Heart right ventricle (tissue), 16 donors: ENCODE measurements around the gene NFU1. TPM values are rescaled to one million over a fixed set of nuclear protein-coding genes. Genes with fewer than 3 reads are reported as not detected.

Source experiments
- ATAC-seq, 8 donors: fragments of 200-7000 bp; cut with Tn5 transposase; one replicate each; pipeline ENCODE4 v1.9.1; 2020; ENCODE audit warnings: mild to moderate bottlenecking in 8 of 8, moderate library complexity in 8 of 8, moderate number of reproducible peaks in 1 of 8
- DNase-seq, 2 donors: peaks; one replicate each; pipeline ENCODE4 v3.0.0-alpha.2; 2020
- H3K27ac ChIP-seq, 10 donors: fragments of 200-600 bp; sonication (generic) in 2 of 10; one replicate each; pipeline versions ENCODE4 v1.5.0 to v1.8.0; 2020 to 2022; ENCODE audit warnings: mild to moderate bottlenecking in 3 of 10
- H3K27me3 ChIP-seq, 7 donors: fragments of 200-600 bp; one replicate each; pipeline ENCODE4 v1.8.0; 2021 to 2022; ENCODE audit warnings: mild to moderate bottlenecking in 2 of 7
- H3K36me3 ChIP-seq, 9 donors: fragments of 200-600 bp; sonication (generic) in 1 of 9; one replicate each; pipeline versions ENCODE4 v1.5.0 to v1.8.0; 2020 to 2022; ENCODE audit warnings: mild to moderate bottlenecking in 2 of 9
- H3K4me1 ChIP-seq, 9 donors: fragments of 200-600 bp; sonication (generic) in 1 of 9; one replicate each; pipeline versions ENCODE4 v1.5.0 to v1.8.0; 2020 to 2022; ENCODE audit warnings: mild to moderate bottlenecking in 4 of 9
- H3K4me3 ChIP-seq, 10 donors: fragments of 200-600 bp; sonication (generic) in 2 of 10; one replicate each; pipeline versions ENCODE4 v1.5.0 to v1.8.0; 2020 to 2022; ENCODE audit warnings: mild to moderate bottlenecking in 7 of 10, moderate library complexity in 2 of 10
- H3K9me3 ChIP-seq, 11 donors: fragments of 200-600 bp in 10 of 11; sonication (generic) in 2 of 11; one replicate each; pipeline versions ENCODE4 v1.5.0 to v1.8.0; 2013 to 2022; ENCODE audit warnings: mild to moderate bottlenecking in 2 of 11, control low read depth in 1 of 11, moderate library complexity in 1 of 11
- CTCF ChIP-seq, 9 donors: fragments of 200-600 bp; sonication (generic) in 2 of 9; IDR thresholded peaks; one replicate each; pipeline versions ENCODE4 v1.5.0 to v1.8.0; 2021 to 2022; ENCODE audit warnings: antibody characterized with exemption in 9 of 9, mild to moderate bottlenecking in 5 of 9, moderate library complexity in 1 of 9
- WGBS, 2 donors: extraction: QIAGEN DNeasy Blood & Tissue Kit; methylation state at CpG; one replicate each; pipeline ENCODE4 v1.1.7; 2013; ENCODE audit warnings: inconsistent platforms in 1 of 2; 5-methylcytosine and 5-hydroxymethylcytosine counted together
- intact Hi-C, 10 donors: fragments of 100-400 bp; cut with DNase I; formaldehyde crosslinking; loops; one replicate each; pipeline versions ENCODE4 v1.11.1 to v1.14.2; 2022
- polyA plus RNA-seq, 2 donors: library from polyadenylated mRNA; stranded (reverse); fragments of 200-250 nt; gene quantifications; one replicate each; pipeline ENCODE4 v1.2.3, GENCODE V29; 2013
- total RNA-seq, 10 donors: library from RNA; stranded (reverse); fragmentation: NEBNext Ultra II Directional in 3 of 10; extraction: Animal tissue kit (Norgen Biotek cat#: 25700) in 3 of 10; gene quantifications; one replicate each; pipeline versions ENCODE4 v1.2.1 to v1.2.4, GENCODE V29; 2021 to 2023
- donor health status: Arrhythmogenic right ventricular cardiomyopathy.
- donor health status: ischemic (EF 13 %, LVEDD 7.1; RV severe dilation, severe dysfunction).
- donor health status: healthy with polysubstance abuse.
- donor health status: DM: no; HTN: yes; CAD: no.
- donor health status: DM: no; HTN: no; CAD: no.
- donor health status: ischemic (EF 25% LVEDD 6.9; RV normal size, moderate dysfunction).
- donor health status: ischemic (EF 25% LVEDD 5.7; RV mildly dilated, moderate dysfunction).
- donor health status: healthy.
- donor health status: DM: yes; HTN: yes; CAD: no.
- donor health status: Ischemic cardiomyopathy.
- donor health status: ischemic (EF 35%, LVEDD 5.7; RV mildly dilated, moderate dysfunction).
- donor health status: nonischemic (EF 11% LVEDD 7.7; RV severe dilation, severe dysfunction).
- donor health status: DM: yes; HTN: yes; CAD: no.
- donor health status: PGD.
- donor health status: ischemic (EF 29% LVEDD 5.4; RV normal size, mild dysfunction).
- donor health status: nonischemic (EF 23%, LVEDD 6.1; RV moderate dilation, normal function).

The NFU1 gene
- total and polyA plus RNA-seq, 12 donors = 72.0 to 148 (median 120) TPM

- H3K36me3 ChIP-seq = no peaks in the 10 kb centered on the region
- TF ChIP-seq CTCF (IDR thresholded peaks at IDR 0.05) = no peak
- DNase-seq = no peak
- H3K27ac ChIP-seq = no peak overlapping the region
- no peaks in the 10 kb centered on the region for H3K9me3 ChIP-seq
- 85 to 89% methylated on average over 2 of the region's 2 CpGs for WGBS, 2 donors
- no peaks in the 10 kb centered on the region for H3K27me3 ChIP-seq
- intact Hi-C loops = loop anchor here in 1 of 10 donors (10.0 kb wide), 1 partner anchor 332 kb away; no protein-coding TSS in a partner anchor
- no peak overlapping the region for H3K4me3 ChIP-seq
- peaks cover 0 to 58% (median 36%) of the 10 kb centered on the region in 9 donors for H3K4me1 ChIP-seq
- no peak for ATAC-seq
These were observed 54.7 kb downstream of the NFU1 start for GRCh38 chr2:69382547-69382946.

- peak in 1 of 8 donors; percentile 60 for ATAC-seq
- WGBS, 2 donors = 92 to 94% methylated on average over 1 of the region's 1 CpG
These were observed 55.9 kb downstream of the NFU1 start for GRCh38 chr2:69381337-69381737.

GRCh38 chr2:69380072-69380917, 56.9 kb downstream of the NFU1 start:
- H3K27ac ChIP-seq = peak overlapping the region in 1 of 10 donors; percentile 37
- H3K4me1 ChIP-seq = peaks cover 0 to 57% (median 24%) of the 10 kb centered on the region in 9 donors
- no peaks in the 10 kb centered on the region for H3K27me3 ChIP-seq
- TF ChIP-seq CTCF (IDR thresholded peaks at IDR 0.05) = no peak
- no peaks in the 10 kb centered on the region for H3K9me3 ChIP-seq
- ATAC-seq (peak in 1 of 8 donors; percentile 13), DNase-seq (no peak)
- no peak overlapping the region for H3K4me3 ChIP-seq
- intact Hi-C loops = loop anchor here in 1 of 10 donors (10.0 kb wide), 1 partner anchor 335 kb away; no protein-coding TSS in a partner anchor
- 95 to 96% methylated on average over 12 of the region's 12 CpGs for WGBS, 2 donors
- no peaks in the 10 kb centered on the region for H3K36me3 ChIP-seq

More at GRCh38 chr2:69381337-69381737, 55.9 kb downstream of the NFU1 start:
- H3K4me1 ChIP-seq = peaks cover 0 to 57% (median 34%) of the 10 kb centered on the region in 9 donors
- no peaks in the 10 kb centered on the region for H3K27me3 ChIP-seq
- no peak for DNase-seq
- TF ChIP-seq CTCF (IDR thresholded peaks at IDR 0.05) = no peak
- no peaks in the 10 kb centered on the region for H3K9me3 ChIP-seq
- peak overlapping the region in 1 of 10 donors; percentile 37 for H3K27ac ChIP-seq
- intact Hi-C loops = loop anchor here in 1 of 10 donors (10.0 kb wide), 1 partner anchor 333 kb away; no protein-coding TSS in a partner anchor
- H3K36me3 ChIP-seq = no peaks in the 10 kb centered on the region
- H3K4me3 ChIP-seq = no peak overlapping the region

GRCh38 chr2:69376403-69376802, 60.8 kb downstream of the NFU1 start:
- Histone ChIP-seq H3K4me3 (no peak overlapping the region), H3K4me1 (peaks cover 0 to 28% (median 8%) of the 10 kb centered on the region in 9 donors), H3K27me3 (no peaks in the 10 kb centered on the region), H3K36me3 (peaks cover 0 to 26% (median 15%) of the 10 kb centered on the region in 9 donors), H3K27ac (no peak overlapping the region), H3K9me3 (no peaks in the 10 kb centered on the region)
- intact Hi-C loops = no loop called here
- WGBS, 2 donors = 77 to 81% methylated on average over 6 of the region's 6 CpGs
- ATAC-seq (peak in 3 of 8 donors; percentile 8 to 52 (median 27)), DNase-seq (no peak)
- TF ChIP-seq CTCF (IDR thresholded peaks at IDR 0.05) = no peak
